Mucosa of descending colon (tissue), 3 donors: ENCODE results near the gene DGKD. TPM values are rescaled to one million over a fixed set of nuclear protein-coding genes. Genes with fewer than 3 reads are reported as not detected.

ENCODE experiments used
- ATAC-seq: fragments of 200-7000 bp; cut with Tn5 transposase; one replicate; pipeline ENCODE4 v1.9.1; 2020; ENCODE audit warnings: mild to moderate bottlenecking, moderate library complexity
- DNase-seq, 3 donors: peaks; one replicate each; pipeline ENCODE4 v3.0.0-alpha.2; 2020
- H3K36me3 ChIP-seq: fragments of 200-600 bp; one replicate; pipeline ENCODE4 v1.8.0; 2021; ENCODE audit warnings: low read depth, mild to moderate bottlenecking
- H3K4me1 ChIP-seq: fragments of 200-600 bp; one replicate; pipeline ENCODE4 v1.8.0; 2021; ENCODE audit warnings: low read depth, mild to moderate bottlenecking
- H3K4me3 ChIP-seq: fragments of 200-600 bp; one replicate; pipeline ENCODE4 v1.8.0; 2021; ENCODE audit warnings: mild to moderate bottlenecking
- H3K9me3 ChIP-seq: fragments of 200-600 bp; one replicate; pipeline ENCODE4 v1.8.0; 2021; ENCODE audit warnings: mild to moderate bottlenecking
- CTCF ChIP-seq: fragments of 200-600 bp; IDR thresholded peaks from one replicate; pipeline ENCODE4 v1.8.0; 2022; ENCODE audit warnings: antibody characterized with exemption, mild to moderate bottlenecking
- intact Hi-C, 2 donors: fragments of 100-400 bp; cut with DNase I in 1 of 2; cut with micrococcal nuclease in 1 of 2; formaldehyde crosslinking; loops; one replicate each; pipeline versions ENCODE4 v1.11.0 to v1.11.1; 2022; cut with DNase I, micrococcal nuclease
- total RNA-seq, 3 donors: library from RNA; stranded (reverse); fragmentation: NEBNext Ultra II Directional in 2 of 3; extraction: Animal tissue kit (Norgen Biotek cat#: 25700) in 2 of 3; gene quantifications; one replicate each; pipeline versions ENCODE4 v1.2.1 to v1.2.4, GENCODE V29; 2021 to 2023
- donor health status: DM: no; HTN: no; CAD: no; lungs with moderate emphysema.
- donor health status: DM: no; HTN: no; CAD: no.
- donor health status: DM: no; HTN: yes; CAD: no.

The DGKD gene
- total RNA-seq, 3 donors from 2014 or later = 81.8 to 159 (median 102) TPM

GRCh38 chr2:233471291-233472035 is 117.2 kb downstream of the DGKD start:
- Histone ChIP-seq H3K9me3 (no peaks in the 10 kb centered on the region), H3K4me3 (no peak overlapping the region), H3K36me3 (peaks cover 14% of the 10 kb centered on the region), H3K4me1 (no peaks in the 10 kb centered on the region)
- ATAC-seq (no peak), DNase-seq (no peak)
- intact Hi-C loops = no loop called here
- no peak for TF ChIP-seq CTCF

- intact Hi-C loops = no loop called here
- DNase-seq = no peak
- peaks cover 2% of the 10 kb centered on the region for H3K36me3 ChIP-seq
Measured at GRCh38 chr2:233473386-233473791, 119.1 kb downstream of the DGKD start.

GRCh38 chr2:233473878-233474277 is 119.6 kb downstream of the DGKD start:
- intact Hi-C loops = no loop called here
- DNase-seq (no peak), ATAC-seq (no peak)
- H3K4me1 ChIP-seq = no peaks in the 10 kb centered on the region
- no peaks in the 10 kb centered on the region for H3K9me3 ChIP-seq
- TF ChIP-seq CTCF = no peak
- H3K4me3 ChIP-seq = no peak overlapping the region
- H3K36me3 ChIP-seq = peaks cover 2% of the 10 kb centered on the region

More at GRCh38 chr2:233473386-233473791, 119.1 kb downstream of the DGKD start:
- H3K4me1 ChIP-seq = no peaks in the 10 kb centered on the region
- no peak overlapping the region for H3K4me3 ChIP-seq
- H3K9me3 ChIP-seq = no peaks in the 10 kb centered on the region
- TF ChIP-seq CTCF = no peak
- no peak for ATAC-seq

- no peak for TF ChIP-seq CTCF
- DNase-seq (no peak), ATAC-seq (no peak)
- intact Hi-C loops = no loop called here
- Histone ChIP-seq H3K9me3 (no peaks in the 10 kb centered on the region), H3K4me3 (no peak overlapping the region), H3K4me1 (no peaks in the 10 kb centered on the region), H3K36me3 (peaks cover 2% of the 10 kb centered on the region)
Measured at GRCh38 chr2:233474308-233475160, 120.2 kb downstream of the DGKD start.

GRCh38 chr2:233476063-233476410 is 121.7 kb downstream of the DGKD start:
- Histone ChIP-seq H3K36me3 (peaks cover 2% of the 10 kb centered on the region), H3K4me3 (no peak overlapping the region), H3K9me3 (no peaks in the 10 kb centered on the region), H3K4me1 (no peaks in the 10 kb centered on the region)
- no peak for TF ChIP-seq CTCF
- DNase-seq (no peak), ATAC-seq (no peak)
- intact Hi-C loops = no loop called here
